Measurements from ENCODE around the gene IL18BP.

IL18BP gene

GRCh38 chr11:71976551-71976950, 22.2 kb upstream of the IL18BP start:
- peaks cover 32% of the 10 kb centered on the region for H3K4me1 ChIP-seq (ENCODE audit: low read length)
- H3K36me3 ChIP-seq (replicated peaks; ENCODE audit: low read depth, low read length): peaks cover 30% of the 10 kb centered on the region
- peaks cover 13% of the 10 kb centered on the region for H3K79me2 ChIP-seq (ENCODE audit: low read length)
- no peaks in the 10 kb centered on the region for H3K27me3 ChIP-seq (ENCODE audit: low read depth, low read length)
- no peak overlapping the region for H2AFZ ChIP-seq (ENCODE audit: low read depth, low read length)
- H4K20me1 ChIP-seq (ENCODE audit: insufficient read depth, low read length): no peaks in the 10 kb centered on the region
- H3K4me3 ChIP-seq (ENCODE audit: low read length): no peak overlapping the region
- H3K27ac ChIP-seq (ENCODE audit: low read length): no peak overlapping the region
- TF ChIP-seq CTCF (IDR thresholded peaks at IDR 0.05; ENCODE audit: low read depth, low read length) (no peak), EZH2phosphoT487 (IDR thresholded peaks at IDR 0.05; ENCODE audit: low read depth) (no peak)
- H3K9me3 ChIP-seq (ENCODE audit: insufficient read depth, low read length): no peaks in the 10 kb centered on the region
- H3K4me2 ChIP-seq (ENCODE audit: low read length): no peak overlapping the region
- 0 out of 2 replicates have a peak overlapping the region, but pooled peaks have one; percentile 53 for H3K9ac ChIP-seq (ENCODE audit: low read length)

GRCh38 chr11:71977090-71977489, 21.6 kb upstream of the IL18BP start:
- H3K9me3 ChIP-seq (ENCODE audit: insufficient read depth, low read length): no peaks in the 10 kb centered on the region
- peaks cover 13% of the 10 kb centered on the region for H3K79me2 ChIP-seq (ENCODE audit: low read length)
- H3K36me3 ChIP-seq (replicated peaks; ENCODE audit: low read depth, low read length): peaks cover 28% of the 10 kb centered on the region
- H3K27ac ChIP-seq (ENCODE audit: low read length): peak overlapping the region; percentile 84
- H3K9ac ChIP-seq (ENCODE audit: low read length): peak overlapping the region; percentile 53; the same call in 1 of the 2 replicates
- no peak overlapping the region for H3K4me3 ChIP-seq (ENCODE audit: low read length)
- H3K27me3 ChIP-seq (ENCODE audit: low read depth, low read length): no peaks in the 10 kb centered on the region
- H3K4me1 ChIP-seq (ENCODE audit: low read length): peaks cover 32% of the 10 kb centered on the region
- no peak overlapping the region for H2AFZ ChIP-seq (ENCODE audit: low read depth, low read length)
- H3K4me2 ChIP-seq (ENCODE audit: low read length): peak overlapping the region; percentile 71
- no peaks in the 10 kb centered on the region for H4K20me1 ChIP-seq (ENCODE audit: insufficient read depth, low read length)
- TF ChIP-seq CTCF (IDR thresholded peaks at IDR 0.05; ENCODE audit: low read depth, low read length): no peak

DNA sequence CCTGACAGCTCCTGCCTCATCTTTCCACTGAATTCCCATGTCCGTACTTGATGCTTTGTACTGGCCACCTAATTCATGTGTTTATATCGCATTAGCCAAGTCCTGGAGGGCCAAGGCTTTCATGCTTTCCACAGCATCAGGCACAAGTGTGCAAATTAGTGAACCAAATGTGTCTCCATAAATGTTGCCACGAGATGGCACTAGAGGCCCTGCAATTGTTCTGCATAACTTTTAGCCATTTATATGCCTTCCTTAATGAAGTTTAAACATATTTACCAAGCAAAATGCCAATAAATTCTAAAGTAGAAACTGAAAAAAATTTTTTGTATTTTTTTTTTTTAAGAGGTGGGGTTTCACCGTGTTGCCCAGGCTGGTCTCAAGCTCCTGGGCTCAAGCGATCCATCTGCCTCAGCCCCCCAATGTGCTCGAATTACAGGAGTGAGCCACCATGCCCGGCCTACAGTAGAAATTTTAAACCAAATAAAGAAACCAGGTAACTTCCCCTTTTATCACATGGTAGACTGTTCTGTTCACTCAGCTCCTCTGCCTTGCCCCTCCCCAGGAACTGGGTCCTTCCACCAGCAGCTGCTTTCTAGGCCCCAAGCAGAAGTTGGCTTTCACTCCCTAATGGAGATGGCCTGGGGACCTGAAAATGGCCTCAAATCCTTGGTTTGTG, 20.8 kb upstream of the IL18BP start:
- Histone ChIP-seq H3K4me1 (ENCODE audit: low read length) (peaks cover 32% of the 10 kb centered on the region), H2AFZ (ENCODE audit: low read depth, low read length) (no peak overlapping the region), H3K27me3 (ENCODE audit: low read depth, low read length) (no peaks in the 10 kb centered on the region), H3K27ac (ENCODE audit: low read length) (peak overlapping the region; percentile 84), H3K9me3 (ENCODE audit: insufficient read depth, low read length) (no peaks in the 10 kb centered on the region), H3K9ac (ENCODE audit: low read length) (peak overlapping the region; percentile 53), H4K20me1 (ENCODE audit: insufficient read depth, low read length) (no peaks in the 10 kb centered on the region), H3K36me3 (replicated peaks; ENCODE audit: low read depth, low read length) (peaks cover 29% of the 10 kb centered on the region), H3K4me2 (ENCODE audit: low read length) (peak overlapping the region; percentile 71), H3K79me2 (ENCODE audit: low read length) (peaks cover 13% of the 10 kb centered on the region), H3K4me3 (ENCODE audit: low read length) (peak overlapping the region; percentile 41)
- TF ChIP-seq EZH2phosphoT487 (IDR thresholded peaks at IDR 0.05; ENCODE audit: low read depth): no peak
- peak; percentile 94 for TF ChIP-seq CTCF (IDR thresholded peaks at IDR 0.05; ENCODE audit: low read depth, low read length)

DNA sequence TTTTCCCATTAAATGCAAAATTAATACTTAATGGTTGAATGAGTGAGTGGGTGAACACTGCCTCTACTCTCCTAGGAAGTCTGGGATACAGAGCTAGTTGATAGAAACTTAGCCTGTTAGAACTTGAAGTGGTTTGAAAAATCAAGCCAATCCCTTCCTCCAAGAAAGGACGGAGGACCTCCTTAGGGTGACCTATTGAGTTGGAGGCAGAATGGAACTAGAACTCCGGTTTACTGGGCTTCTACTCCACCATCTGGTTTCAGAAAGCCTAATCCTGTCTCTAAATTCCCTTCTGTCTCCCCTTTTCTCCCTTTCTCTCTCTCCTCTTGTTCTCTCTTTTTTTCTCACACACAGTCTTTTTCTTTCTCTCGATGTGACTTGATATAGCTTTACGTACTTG, 19.6 kb upstream of the IL18BP start:
- H3K27ac ChIP-seq (ENCODE audit: low read length): peak overlapping the region; percentile 84; the same call in 1 of the 2 replicates
- peaks cover 32% of the 10 kb centered on the region for H3K4me1 ChIP-seq (ENCODE audit: low read length)
- peaks cover 39% of the 10 kb centered on the region for H3K36me3 ChIP-seq (replicated peaks; ENCODE audit: low read depth, low read length)
- H3K4me2 ChIP-seq (ENCODE audit: low read length): peak overlapping the region; percentile 71
- no peaks in the 10 kb centered on the region for H3K9me3 ChIP-seq (ENCODE audit: insufficient read depth, low read length)
- no peak overlapping the region for H3K9ac ChIP-seq (ENCODE audit: low read length)
- H3K27me3 ChIP-seq (ENCODE audit: low read depth, low read length): no peaks in the 10 kb centered on the region
- no peak for TF ChIP-seq EZH2phosphoT487 (IDR thresholded peaks at IDR 0.05; ENCODE audit: low read depth)
- TF ChIP-seq CTCF (IDR thresholded peaks at IDR 0.05; ENCODE audit: low read depth, low read length): no peak
- H3K4me3 ChIP-seq (ENCODE audit: low read length): no peak overlapping the region
- no peaks in the 10 kb centered on the region for H4K20me1 ChIP-seq (ENCODE audit: insufficient read depth, low read length)
- peaks cover 13% of the 10 kb centered on the region for H3K79me2 ChIP-seq (ENCODE audit: low read length)
- no peak overlapping the region for H2AFZ ChIP-seq (ENCODE audit: low read depth, low read length)
